DMS114 treated with DMSO at 0.1 percent for 48 hours (cell line): ENCODE measurements around the gene LMF1.
"Not testable (repeated sequence)": the region's sequence is repeated elsewhere in the genome, so short reads cannot be mapped to it uniquely, and the experiment has no call there.

Source experiments
- DNase-seq: peaks from one replicate; lab custom pipeline; 2025; ENCODE audit not compliant: unreplicated experiment; lab: John Stamatoyannopoulos, UW

The LMF1 gene

GRCh38 chr16:951660-952301 lies 19.0 kb downstream of the LMF1 start:
- no peak for DNase-seq

- DNase-seq, result not testable (repeated sequence)
Observed at GRCh38 chr16:950733-951573, 19.8 kb downstream of the LMF1 start.

GRCh38 chr16:948767-949166 lies 22.0 kb downstream of the LMF1 start:
- DNase-seq, result not testable (repeated sequence)

- DNase-seq, result not testable (repeated sequence)
Observed at GRCh38 chr16:947922-948303, 22.9 kb downstream of the LMF1 start.

- DNase-seq, result no peak
Observed at GRCh38 chr16:947255-947921, 23.4 kb downstream of the LMF1 start.

GRCh38 chr16:946048-946395 lies 24.8 kb downstream of the LMF1 start:
- no peak for DNase-seq

GRCh38 chr16:945271-946047 lies 25.3 kb downstream of the LMF1 start:
- DNase-seq, result no peak

- no peak for DNase-seq
Observed at GRCh38 chr16:943971-944370, 26.8 kb downstream of the LMF1 start.

- DNase-seq, result no peak
Observed at GRCh38 chr16:942436-943060, 28.2 kb downstream of the LMF1 start.

- no peak for DNase-seq
Observed at GRCh38 chr16:939941-940340, 30.8 kb downstream of the LMF1 start.

GRCh38 chr16:939311-939710 lies 31.5 kb downstream of the LMF1 start:
- no peak for DNase-seq

GRCh38 chr16:938752-939151 lies 32.0 kb downstream of the LMF1 start:
- no peak for DNase-seq

GRCh38 chr16:938136-938535 lies 32.6 kb downstream of the LMF1 start:
- no peak for DNase-seq

- DNase-seq, result no peak
Observed at GRCh38 chr16:937723-938122, 33.1 kb downstream of the LMF1 start.

GRCh38 chr16:937311-937710 lies 33.5 kb downstream of the LMF1 start:
- DNase-seq, result no peak

- DNase-seq, result no peak
Observed at GRCh38 chr16:935684-936083, 35.1 kb downstream of the LMF1 start.

GRCh38 chr16:934178-934577 lies 36.6 kb downstream of the LMF1 start:
- no peak for DNase-seq

GRCh38 chr16:933581-933980 lies 37.2 kb downstream of the LMF1 start:
- no peak for DNase-seq

- no peak for DNase-seq
Observed at GRCh38 chr16:932831-933330, 37.9 kb downstream of the LMF1 start.

- DNase-seq, result no peak
Observed at GRCh38 chr16:931626-932500, 38.9 kb downstream of the LMF1 start.
